ENCODE data around the gene HK2.
"Not testable (repeated sequence)": the region's sequence is repeated elsewhere in the genome, so short reads cannot be mapped to it uniquely, and the experiment has no call there.

Gene HK2

GRCh38 chr2:74891136-74891764, 57.3 kb downstream of the HK2 start:
- TF ChIP-seq CTCF (IDR thresholded peaks at IDR 0.05; ENCODE audit: low read depth, low read length): no peak
- no peaks in the 10 kb centered on the region for H3K27me3 ChIP-seq (ENCODE audit: insufficient read depth, low read depth, severe bottlenecking)

GRCh38 chr2:74891816-74892215, 57.9 kb downstream of the HK2 start:
- H3K36me3 ChIP-seq: peaks cover 41% of the 10 kb centered on the region
- H3K27ac ChIP-seq; H3K9me3 ChIP-seq (ENCODE audit: severe bottlenecking); H3K4me3 ChIP-seq (ENCODE audit: low read depth, low read length); H3K27me3 ChIP-seq (ENCODE audit: insufficient read depth, low read depth, severe bottlenecking); DNase-seq: not testable (repeated sequence)

More at GRCh38 chr2:74891136-74891764, 57.3 kb downstream of the HK2 start:
- no peak overlapping the region for H3K27ac ChIP-seq
- H3K9me3 ChIP-seq (ENCODE audit: severe bottlenecking): no peaks in the 10 kb centered on the region
- no peak for DNase-seq
- peaks cover 47% of the 10 kb centered on the region for H3K36me3 ChIP-seq
- no peak overlapping the region for H3K4me3 ChIP-seq (ENCODE audit: low read depth, low read length)

- no peak overlapping the region for H3K27ac ChIP-seq
- H3K27me3 ChIP-seq (ENCODE audit: insufficient read depth, low read depth, severe bottlenecking): no peaks in the 10 kb centered on the region
- no peak overlapping the region for H3K4me3 ChIP-seq (ENCODE audit: low read depth, low read length)
- DNase-seq: no peak
- peaks cover 33% of the 10 kb centered on the region for H3K36me3 ChIP-seq
- no peaks in the 10 kb centered on the region for H3K9me3 ChIP-seq (ENCODE audit: severe bottlenecking)
- no peak for TF ChIP-seq CTCF (IDR thresholded peaks at IDR 0.05; ENCODE audit: low read depth, low read length)
Measured at GRCh38 chr2:74892609-74893008, 58.7 kb downstream of the HK2 start.

GRCh38 chr2:74893332-74893731, 59.4 kb downstream of the HK2 start:
- Histone ChIP-seq H3K36me3 (peaks cover 26% of the 10 kb centered on the region), H3K27ac (no peak overlapping the region), H3K4me3 (ENCODE audit: low read depth, low read length) (no peak overlapping the region), H3K9me3 (ENCODE audit: severe bottlenecking) (no peaks in the 10 kb centered on the region), H3K27me3 (ENCODE audit: insufficient read depth, low read depth, severe bottlenecking) (no peaks in the 10 kb centered on the region)
- DNase-seq: no peak
- no peak for TF ChIP-seq CTCF (IDR thresholded peaks at IDR 0.05; ENCODE audit: low read depth, low read length)

GRCh38 chr2:74894272-74894981, 60.5 kb downstream of the HK2 start:
- Histone ChIP-seq H3K9me3 (ENCODE audit: severe bottlenecking) (no peaks in the 10 kb centered on the region), H3K36me3 (peaks cover 15% of the 10 kb centered on the region), H3K27me3 (ENCODE audit: insufficient read depth, low read depth, severe bottlenecking) (no peaks in the 10 kb centered on the region), H3K4me3 (ENCODE audit: low read depth, low read length) (no peak overlapping the region), H3K27ac (no peak overlapping the region)
- TF ChIP-seq CTCF (IDR thresholded peaks at IDR 0.05; ENCODE audit: low read depth, low read length): no peak
- no peak for DNase-seq

- no peak overlapping the region for H3K27ac ChIP-seq
- H3K4me3 ChIP-seq (ENCODE audit: low read depth, low read length): no peak overlapping the region
- no peak for TF ChIP-seq CTCF (IDR thresholded peaks at IDR 0.05; ENCODE audit: low read depth, low read length)
- DNase-seq: no peak
- H3K27me3 ChIP-seq (ENCODE audit: insufficient read depth, low read depth, severe bottlenecking): no peaks in the 10 kb centered on the region
- peaks cover 9% of the 10 kb centered on the region for H3K36me3 ChIP-seq
- H3K9me3 ChIP-seq (ENCODE audit: severe bottlenecking): no peaks in the 10 kb centered on the region
Measured at GRCh38 chr2:74895001-74895400, 61.1 kb downstream of the HK2 start.

All from WERI-Rb-1 (cell line).